ENCODE data around the gene OXSR1.

DNA sequence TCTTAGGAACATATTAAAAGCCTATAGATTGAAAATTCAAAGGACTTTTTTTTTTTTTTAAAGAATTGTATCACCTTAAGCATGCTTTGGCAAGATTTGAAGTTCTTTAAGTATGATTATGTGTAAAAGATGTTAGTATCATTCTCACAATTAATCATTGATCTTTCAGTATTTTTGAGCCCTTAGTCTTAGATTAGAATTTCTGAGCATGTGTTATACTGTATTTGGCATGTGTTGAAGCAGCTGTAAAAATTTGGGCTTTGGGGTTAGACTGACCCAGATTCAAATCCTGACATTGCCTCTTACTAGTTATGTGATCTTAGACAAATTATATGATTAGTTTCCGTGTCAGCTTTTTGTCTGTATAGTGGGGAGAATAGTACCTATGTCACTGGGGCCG, 6.3 kb downstream of the OXSR1 start:
- TF ChIP-seq CTCF (IDR thresholded peaks at IDR 0.05; ENCODE audit: low read depth, low read length), result no peak
- TF ChIP-seq EZH2phosphoT487 (IDR thresholded peaks at IDR 0.05; ENCODE audit: low read depth), result no peak
